Breast epithelium (tissue), 3 donors: Measurements from ENCODE around the gene TEN1.
A peak's percentile ranks its signal among the peaks of the same experiment; 100 is the strongest.

Experiments
- CTCF ChIP-seq, 3 donors: fragments of 450-650 bp; IDR thresholded peaks; one replicate each; pipeline ENCODE4 v1.5.1; 2016 to 2017; ENCODE audit warnings: antibody characterized with exemption in 3 of 3, mild to moderate bottlenecking in 3 of 3, moderate library complexity in 3 of 3
- POLR2A ChIP-seq: fragments of 450-650 bp; IDR thresholded peaks from one replicate; pipeline ENCODE4 v1.6.1; 2016; ENCODE audit warnings: antibody characterized with exemption, mild to moderate bottlenecking, moderate library complexity

GRCh38 chr17:75940727-75941441 lies 38.2 kb upstream of the TEN1 start, which contains the start of gene FBF1:
- TF ChIP-seq POLR2A (peak; percentile 70), CTCF (IDR thresholded peaks at IDR 0.05) (peak in 1 of 3 donors; percentile 6)
